Activated CD4-positive, alpha-beta T cell treated with anti-CD3 and anti-CD28 coated beads, Interleukin-2, amount 50 U/mL, for 16 hours (primary cell): ENCODE measurements around the gene RAMP1.

Source experiments
- DNase-seq: peaks from one replicate; pipeline ENCODE4 v3.0.0-alpha.2; 2020

Gene RAMP1

GRCh38 chr2:237876951-237877491 lies 17.6 kb downstream of the RAMP1 start:
- DNase-seq = no peak

GRCh38 chr2:237877576-237878307 lies 18.3 kb downstream of the RAMP1 start:
- DNase-seq = no peak

- no peak for DNase-seq
Observed at GRCh38 chr2:237878321-237879057, 19.1 kb downstream of the RAMP1 start.

GRCh38 chr2:237879058-237879430 lies 19.6 kb downstream of the RAMP1 start:
- no peak for DNase-seq

- DNase-seq = no peak
Observed at GRCh38 chr2:237879991-237880560, 20.7 kb downstream of the RAMP1 start.

GRCh38 chr2:237882510-237883481 lies 23.4 kb downstream of the RAMP1 start:
- DNase-seq = no peak

- no peak for DNase-seq
Observed at GRCh38 chr2:237883951-237884446, 24.6 kb downstream of the RAMP1 start.

GRCh38 chr2:237884681-237885080 lies 25.3 kb downstream of the RAMP1 start:
- no peak for DNase-seq

- no peak for DNase-seq
Observed at GRCh38 chr2:237885111-237885930, 25.9 kb downstream of the RAMP1 start.

GRCh38 chr2:237885931-237886684 lies 26.7 kb downstream of the RAMP1 start:
- no peak for DNase-seq

GRCh38 chr2:237886685-237887481 lies 27.5 kb downstream of the RAMP1 start:
- no peak for DNase-seq

GRCh38 chr2:237888389-237888788 lies 29.0 kb downstream of the RAMP1 start:
- DNase-seq = no peak

GRCh38 chr2:237889016-237889415 lies 29.6 kb downstream of the RAMP1 start:
- no peak for DNase-seq

GRCh38 chr2:237889811-237890210 lies 30.4 kb downstream of the RAMP1 start:
- DNase-seq = no peak

- DNase-seq = no peak
Observed at GRCh38 chr2:237892478-237892877, 33.1 kb downstream of the RAMP1 start.

- DNase-seq = no peak
Observed at GRCh38 chr2:237892984-237893595, 33.7 kb downstream of the RAMP1 start.

- no peak for DNase-seq
Observed at GRCh38 chr2:237894396-237894979, 35.1 kb downstream of the RAMP1 start.

- DNase-seq = no peak
Observed at GRCh38 chr2:237894986-237895543, 35.6 kb downstream of the RAMP1 start.
